Pancreas (tissue), 10 donors: Measurements from ENCODE around the gene PTPN2. TPM values are rescaled to one million over a fixed set of nuclear protein-coding genes. Genes with fewer than 3 reads are reported as not detected.

Experiments used
- ATAC-seq, 4 donors: fragments of 200-7000 bp; cut with Tn5 transposase; one replicate each; pipeline versions ENCODE4 v1.8.0 to v1.9.1; 2020; ENCODE audit warnings: mild to moderate bottlenecking in 4 of 4, moderate library complexity in 4 of 4
- DNase-seq, 6 donors: peaks; one replicate each; pipeline ENCODE4 v3.0.0-alpha.2; 2020
- FAIRE-seq: peaks from 2 replicates; lab custom pipeline; 2012; peaks lifted over from hg19 to GRCh38; lab: Jason Lieb, UNC
- H3K27ac ChIP-seq, 4 donors: fragments of 200-600 bp; sonication (generic); 1 replicate in 3 of 4; 2 replicates in 1 of 4; pipeline versions ENCODE4 v1.5.0 to v1.8.0; 2020
- H3K27me3 ChIP-seq, 4 donors: fragments of 200-600 bp; one replicate each; pipeline ENCODE4 v1.8.0; 2021
- H3K36me3 ChIP-seq, 3 donors: fragments of 200-600 bp; sonication (generic) in 1 of 3; one replicate each; pipeline versions ENCODE4 v1.5.0 to v1.8.0; 2020 to 2021
- H3K4me1 ChIP-seq, 3 donors: fragments of 200-600 bp; one replicate each; pipeline ENCODE4 v1.8.0; 2021
- H3K4me3 ChIP-seq, 4 donors: fragments of 200-600 bp; sonication (generic) in 2 of 4; one replicate each; pipeline versions ENCODE4 v1.5.0 to v1.8.0; 2020 to 2021
- H3K9me3 ChIP-seq, 4 donors: fragments of 200-600 bp; one replicate each; pipeline ENCODE4 v1.8.0; 2021
- CTCF ChIP-seq, 4 donors: fragments of 200-600 bp; sonication (generic) in 3 of 4; IDR thresholded peaks; one replicate each; pipeline versions ENCODE4 v1.5.0 to v1.8.0; 2021; ENCODE audit warnings: antibody characterized with exemption in 4 of 4
- WGBS, 2 donors: extraction: QIAGEN DNeasy Blood & Tissue Kit; methylation state at CpG; one replicate each; pipeline ENCODE4 v1.1.7; 2013; 5-methylcytosine and 5-hydroxymethylcytosine counted together
- intact Hi-C, 3 donors: fragments of 100-400 bp; cut with DNase I; formaldehyde crosslinking; loops; one replicate each; pipeline versions ENCODE4 v1.11.1 to v1.14.2; 2022
- polyA plus RNA-seq, 2 donors: library from polyadenylated mRNA; stranded (reverse); fragments of 200-250 nt; gene quantifications; one replicate each; pipeline ENCODE4 v1.2.3, GENCODE V29; 2013
- total RNA-seq, 6 donors: library from RNA; stranded (reverse); fragmentation: NEBNext Ultra II Directional in 4 of 6; extraction: Animal tissue kit (Norgen Biotek cat#: 25700) in 4 of 6; gene quantifications; one replicate each; pipeline versions ENCODE4 v1.2.1 to v1.2.4, GENCODE V29; 2021 to 2023
- donor health status: healthy with polysubstance abuse.
- donor health status: DM: no; HTN: no; CAD: no; lungs with moderate emphysema.
- donor health status: DM: no; HTN: no; CAD: no.
- donor health status: control.
- donor health status: control.
- donor health status: Bipolar disorder and iron deficiency.
- donor health status: DM: yes; HTN: yes; CAD: no.
- donor health status: DM: no; HTN: no; CAD: no.
- donor health status: DM: no; HTN: no; CAD: no.
- donor health status: DM: yes; HTN: yes; CAD: no.

PTPN2 gene
- total RNA-seq: 10 to 100 TPM; 24.8 to 30.5 (median 26.3) TPM
- 10 to 100 TPM; 22.8 to 37.1 TPM for polyA plus RNA-seq

DNA sequence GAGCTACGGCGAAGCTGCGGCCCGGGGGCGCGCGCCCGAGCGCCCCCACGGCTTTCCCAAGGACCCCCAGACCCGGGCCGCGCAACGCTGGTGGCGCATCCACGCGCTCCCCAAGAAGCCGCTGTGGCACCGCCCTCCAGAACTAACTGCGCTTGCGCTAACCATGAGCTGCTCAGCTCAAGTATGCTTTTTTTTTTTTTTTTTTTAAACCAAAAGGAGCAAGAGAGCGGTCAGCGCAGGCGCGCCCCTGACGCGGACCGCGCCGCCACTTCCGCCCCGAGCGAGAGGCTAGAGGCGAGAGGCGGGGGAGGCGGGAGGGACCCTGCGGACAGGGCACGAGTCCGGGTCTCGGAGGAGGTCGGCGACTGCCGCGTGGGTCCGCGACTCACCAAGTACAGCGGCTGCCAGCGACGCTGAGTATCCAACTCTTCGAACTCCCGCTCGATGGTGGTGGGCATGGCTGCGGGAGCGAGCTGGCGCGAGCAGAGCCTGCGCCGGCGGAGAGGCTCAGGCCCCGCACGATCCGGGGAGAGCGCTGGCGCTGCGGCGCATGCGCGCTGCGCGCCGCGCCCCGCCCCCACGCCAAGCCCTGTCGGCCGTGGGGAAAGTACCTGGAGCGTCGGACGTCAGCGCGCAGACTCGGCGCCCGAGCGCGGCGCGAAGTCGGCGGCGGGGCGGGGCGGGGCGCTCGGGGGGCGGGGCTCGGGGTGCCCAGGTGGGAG, at the start of gene PTPN2:
PTPN2 (minus strand) TSS at position 554 of the 722 bp plus-strand sequence; CDS start at position 458, 96 bp downstream.
- Histone ChIP-seq H3K27ac (peak within 1 kb of the TSS; percentile 99 to 100 (median 99)), H3K4me1 (peaks cover 5 to 15% (median 12%) of the 10 kb centered on the region in 3 donors), H3K4me3 (peak within 1 kb of the TSS; percentile 61 to 91 (median 76)), H3K9me3 (no peaks in the 10 kb centered on the region), H3K27me3 (no peaks in the 10 kb centered on the region), H3K36me3 (no peaks in the 10 kb centered on the region)
- ATAC-seq: peak; percentile 88 to 96 (median 94)
- no peak for TF ChIP-seq CTCF (IDR thresholded peaks at IDR 0.05)
- no peak for FAIRE-seq
- WGBS, 2 donors: 0 to 1% methylated on average over 59 to 97 of the region's 97 CpGs
- intact Hi-C loops: no loop called here
- DNase-seq: peak; percentile 92 to 98 (median 93)

DNA sequence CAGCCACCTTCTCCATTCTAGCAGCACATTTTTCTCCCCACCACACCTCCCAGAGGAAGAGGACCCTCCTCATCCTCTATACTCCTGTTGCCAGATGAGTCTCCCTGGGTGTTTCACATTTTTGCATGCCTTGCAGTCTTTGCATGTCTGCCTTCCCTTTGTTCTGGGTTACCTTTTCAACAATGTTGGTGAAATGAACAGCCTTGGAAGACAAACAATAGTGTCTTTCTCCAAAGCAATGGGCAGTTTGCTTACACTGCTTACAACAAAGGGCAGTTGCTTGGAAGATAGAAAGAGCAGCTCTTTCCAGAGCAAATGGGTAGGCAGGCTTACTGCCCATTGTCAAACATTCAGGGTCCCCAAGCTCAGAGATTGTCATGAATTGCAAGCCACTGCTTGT, 49.3 kb upstream of the PTPN2 start:
- no peak for FAIRE-seq
- Histone ChIP-seq H3K36me3 (no peaks in the 10 kb centered on the region), H3K27me3 (no peaks in the 10 kb centered on the region), H3K27ac (no peak overlapping the region), H3K4me1 (no peaks in the 10 kb centered on the region), H3K9me3 (no peaks in the 10 kb centered on the region), H3K4me3 (no peak overlapping the region)
- no peak for ATAC-seq
- DNase-seq: no peak
- intact Hi-C loops: loop anchor here in 2 of 3 donors (5.0 to 10.0 kb wide), 2 partner anchors 191 to 199 kb away; no protein-coding TSS in a partner anchor
- TF ChIP-seq CTCF (IDR thresholded peaks at IDR 0.05): no peak

- no peak for FAIRE-seq
- no peak for DNase-seq
- Histone ChIP-seq H3K4me1 (no peaks in the 10 kb centered on the region), H3K27ac (no peak overlapping the region), H3K9me3 (no peaks in the 10 kb centered on the region), H3K36me3 (no peaks in the 10 kb centered on the region), H3K27me3 (no peaks in the 10 kb centered on the region), H3K4me3 (no peak overlapping the region)
- WGBS, 2 donors: 66 to 74% methylated on average over 3 of the region's 3 CpGs
- ATAC-seq: no peak
- no peak for TF ChIP-seq CTCF (IDR thresholded peaks at IDR 0.05)
- intact Hi-C loops: loop anchor here in 2 of 3 donors (5.0 to 10.0 kb wide), 2 partner anchors 189 to 196 kb away; no protein-coding TSS in a partner anchor
These were observed 46.9 kb upstream of the PTPN2 start for GRCh38 chr18:12930908-12931307.

GRCh38 chr18:12930376-12930775, 46.3 kb upstream of the PTPN2 start:
- WGBS, 2 donors: 77 to 91% methylated on average over 3 of the region's 3 CpGs
- ATAC-seq (no peak), DNase-seq (no peak), FAIRE-seq (no peak)
- Histone ChIP-seq H3K4me3 (no peak overlapping the region), H3K27me3 (no peaks in the 10 kb centered on the region), H3K36me3 (no peaks in the 10 kb centered on the region), H3K4me1 (no peaks in the 10 kb centered on the region), H3K9me3 (no peaks in the 10 kb centered on the region), H3K27ac (no peak overlapping the region)
- no peak for TF ChIP-seq CTCF (IDR thresholded peaks at IDR 0.05)
- intact Hi-C loops: loop anchor here in 2 of 3 donors (5.0 to 10.0 kb wide), 2 partner anchors 188 to 196 kb away; no protein-coding TSS in a partner anchor
